ENCODE results near the gene FAM193A.
"Not testable (repeated sequence)": the region's sequence is repeated elsewhere in the genome, so short reads cannot be mapped to it uniquely, and the experiment has no call there.

FAM193A gene

GRCh38 chr4:2623442-2623841, 87.0 kb downstream of the FAM193A start:
- no peak for DNase-seq

GRCh38 chr4:2624782-2625530, 88.5 kb downstream of the FAM193A start:
- no peak for DNase-seq

- no peak for DNase-seq
Measured at GRCh38 chr4:2626231-2626630, 89.8 kb downstream of the FAM193A start.

- DNase-seq, result no peak
Measured at GRCh38 chr4:2630556-2631273, 94.3 kb downstream of the FAM193A start.

- DNase-seq, result no peak
Measured at GRCh38 chr4:2634014-2634413, 97.6 kb downstream of the FAM193A start.

- no peak for DNase-seq
Measured at GRCh38 chr4:2636331-2636730, 99.9 kb downstream of the FAM193A start.

GRCh38 chr4:2636994-2637393, 100.5 kb downstream of the FAM193A start:
- DNase-seq, result not testable (repeated sequence)

- DNase-seq, result no peak
Measured at GRCh38 chr4:2637956-2638552, 101.6 kb downstream of the FAM193A start.

- no peak for DNase-seq
Measured at GRCh38 chr4:2638730-2639129, 102.3 kb downstream of the FAM193A start.

GRCh38 chr4:2642968-2643367, 106.5 kb downstream of the FAM193A start:
- no peak for DNase-seq

GRCh38 chr4:2643555-2643954, 107.1 kb downstream of the FAM193A start:
- DNase-seq, result no peak

- no peak for DNase-seq
Measured at GRCh38 chr4:2646396-2647149, 110.1 kb downstream of the FAM193A start.

- no peak for DNase-seq
Measured at GRCh38 chr4:2647403-2648158, 111.1 kb downstream of the FAM193A start.

- no peak for DNase-seq
Measured at GRCh38 chr4:2648159-2648814, 111.8 kb downstream of the FAM193A start.

GRCh38 chr4:2649604-2650114, 113.2 kb downstream of the FAM193A start:
- no peak for DNase-seq

GRCh38 chr4:2650276-2650675, 113.8 kb downstream of the FAM193A start:
- no peak for DNase-seq

- no peak for DNase-seq
Measured at GRCh38 chr4:2651546-2651945, 115.1 kb downstream of the FAM193A start.

GRCh38 chr4:2651998-2652397, 115.6 kb downstream of the FAM193A start:
- DNase-seq, result no peak

- no peak for DNase-seq
Measured at GRCh38 chr4:2652415-2653160, 116.1 kb downstream of the FAM193A start.

- DNase-seq, result no peak
Measured at GRCh38 chr4:2660596-2661211, 124.3 kb downstream of the FAM193A start.

GRCh38 chr4:2662598-2662997, 126.2 kb downstream of the FAM193A start:
- no peak for DNase-seq
